Measurements from ENCODE around the gene GSTCD.

- TF ChIP-seq CTCF (IDR thresholded peaks at IDR 0.05 in 8 of 11, conservative IDR thresholded peaks at IDR 0.05 in 3 of 11) = no peak
- TF ChIP-seq POLR2AphosphoS5 (IDR thresholded peaks at IDR 0.05) = no peak
These were observed 43.2 kb downstream of the GSTCD start for GRCh38 chr4:105751718-105752299.
